HTERT RPE-1 (cell line): ENCODE measurements around the gene MCC.

Source experiments
- in situ Hi-C: fragments of 300-500 bp; cut with MboI; formaldehyde crosslinking; loops from 4 replicates; pipeline ENCODE4 v1.14.3; 2020; ENCODE audit warnings: low sequenced_read_pairs

The MCC gene

DNA sequence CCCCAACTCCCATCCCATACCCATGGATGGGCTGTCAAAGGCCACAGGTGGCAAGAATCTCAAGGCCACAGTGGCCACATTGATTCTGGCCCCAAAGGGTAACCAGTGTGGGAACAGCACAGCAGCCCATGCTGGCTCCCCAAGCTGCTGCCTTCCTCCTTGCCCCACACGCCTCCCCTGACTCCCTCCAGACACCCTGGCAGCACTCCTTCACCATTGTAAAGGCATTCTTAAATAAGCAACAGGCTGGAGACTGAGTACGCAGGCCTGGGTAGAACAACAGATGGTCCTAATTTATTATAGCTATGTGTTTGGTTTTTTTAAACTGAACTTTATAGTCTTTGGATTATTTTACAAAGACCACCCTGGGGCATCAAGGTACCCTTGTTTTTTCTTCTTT, 212.3 kb downstream of the MCC start:
- in situ Hi-C loops = no loop called here

DNA sequence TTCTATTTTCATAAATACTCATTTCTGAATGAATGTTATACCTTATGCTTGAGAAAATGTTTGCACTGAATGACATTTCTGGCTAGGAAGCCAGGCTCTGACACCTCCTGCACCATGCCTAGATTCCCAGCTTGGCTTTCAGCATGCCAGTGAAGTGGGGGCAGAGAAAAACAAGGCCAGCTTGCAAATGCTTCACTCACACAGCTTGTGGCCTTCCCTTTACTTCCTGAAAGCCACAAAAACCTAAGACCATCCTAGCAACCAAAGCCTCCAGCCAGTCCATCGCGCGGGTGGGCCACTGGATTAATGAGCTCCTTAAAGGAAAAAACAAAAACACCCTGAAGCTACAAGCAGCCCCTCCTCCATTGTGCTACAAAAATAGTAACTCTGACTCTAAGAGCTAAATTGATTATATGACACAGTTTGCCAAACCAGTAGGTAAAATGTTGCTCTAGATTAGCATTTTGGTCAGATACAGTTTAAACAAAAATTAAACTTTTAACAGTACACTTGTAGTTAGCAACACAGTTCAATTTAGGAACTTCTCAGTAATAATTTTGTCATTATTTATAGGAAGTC, 213.3 kb downstream of the MCC start:
- in situ Hi-C loops = no loop called here

DNA sequence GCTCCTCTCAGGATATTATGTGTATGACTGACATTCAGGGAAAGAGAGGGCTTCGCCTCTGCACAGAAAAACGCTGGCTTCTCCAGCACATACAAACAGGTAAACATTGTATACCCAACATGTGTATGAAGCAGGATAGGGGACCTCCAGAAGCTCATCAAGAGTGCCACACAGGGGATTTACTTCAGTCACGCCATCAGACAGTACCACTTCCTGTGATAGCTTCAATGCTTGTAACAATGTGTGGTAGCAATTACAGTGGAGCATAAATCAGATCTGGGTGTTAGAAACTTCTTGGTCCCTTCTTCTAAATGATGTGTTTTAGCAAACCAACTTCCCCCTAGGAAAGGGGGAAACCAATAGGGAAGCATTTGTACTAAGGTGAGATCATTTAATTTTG, 214.3 kb downstream of the MCC start:
- in situ Hi-C loops = no loop called here

DNA sequence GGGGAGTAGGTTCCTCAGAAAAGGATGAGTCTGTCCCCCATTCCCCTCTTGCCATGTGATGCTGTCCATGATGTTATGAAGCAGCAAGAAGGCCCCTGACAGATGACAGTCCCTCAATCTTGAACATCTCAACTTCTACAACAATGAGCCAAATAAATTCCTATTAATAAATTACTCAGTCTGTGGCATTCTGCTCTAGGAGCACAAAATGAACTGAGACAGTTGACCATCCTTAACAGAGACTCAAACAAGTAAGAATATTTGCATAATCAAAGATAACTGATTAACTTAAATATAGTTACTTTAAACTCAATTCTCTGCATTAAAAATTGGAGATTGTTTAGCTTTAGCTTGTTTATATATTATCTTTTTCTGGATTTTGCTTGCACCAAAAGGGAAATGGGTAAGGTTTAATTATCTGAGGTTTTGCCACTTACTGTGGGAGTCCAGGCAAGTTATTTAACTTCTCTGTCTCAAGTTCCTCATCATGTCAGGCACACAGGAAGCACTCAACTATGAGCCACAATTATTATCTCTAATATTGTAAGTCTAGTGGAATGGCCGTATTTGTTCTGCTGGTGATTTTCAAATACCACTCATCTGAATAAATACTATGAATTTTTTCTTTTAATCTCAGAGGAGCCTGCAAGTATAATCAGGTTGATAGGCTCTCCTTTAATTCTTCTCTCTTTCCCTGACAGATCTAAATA, 216.4 kb downstream of the MCC start:
- in situ Hi-C loops = no loop called here

DNA sequence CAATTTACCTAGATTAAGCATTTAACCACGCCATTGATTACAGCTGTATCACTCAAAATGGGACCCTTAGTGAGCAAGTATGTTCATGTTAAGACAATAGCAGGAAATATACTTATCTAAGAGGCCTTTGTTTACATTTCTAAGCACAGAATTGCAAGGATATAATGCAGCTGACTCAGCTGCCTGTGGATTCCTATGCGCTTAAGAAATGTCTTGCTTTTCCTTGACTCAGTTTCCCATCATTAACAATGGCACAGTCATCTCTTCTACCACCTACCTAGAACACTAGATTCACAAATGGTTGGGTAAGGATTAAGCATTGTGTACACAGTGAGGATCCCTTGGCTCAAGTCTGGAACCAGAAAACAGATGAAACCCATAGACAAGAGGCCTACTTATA, 217.2 kb downstream of the MCC start:
- in situ Hi-C loops = no loop called here

DNA sequence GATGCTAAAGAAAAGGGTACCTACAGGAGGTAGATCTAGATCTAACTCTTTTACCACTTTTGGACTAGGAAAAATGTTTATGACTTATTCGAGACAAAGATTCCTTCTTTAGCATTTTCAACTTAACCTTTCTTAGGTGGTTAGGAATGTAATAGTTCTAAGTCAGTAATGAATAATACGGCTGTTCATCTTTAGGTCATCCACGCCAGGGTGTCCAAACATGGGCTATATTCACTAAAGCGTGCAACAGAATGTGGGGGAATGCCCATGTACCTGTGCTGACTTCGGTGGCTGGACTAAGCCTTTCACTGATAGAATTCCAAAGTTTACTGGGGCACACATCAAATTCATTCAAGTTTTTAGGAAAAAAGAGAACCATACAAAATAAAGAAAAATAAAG, 218.2 kb downstream of the MCC start:
- in situ Hi-C loops = no loop called here

DNA sequence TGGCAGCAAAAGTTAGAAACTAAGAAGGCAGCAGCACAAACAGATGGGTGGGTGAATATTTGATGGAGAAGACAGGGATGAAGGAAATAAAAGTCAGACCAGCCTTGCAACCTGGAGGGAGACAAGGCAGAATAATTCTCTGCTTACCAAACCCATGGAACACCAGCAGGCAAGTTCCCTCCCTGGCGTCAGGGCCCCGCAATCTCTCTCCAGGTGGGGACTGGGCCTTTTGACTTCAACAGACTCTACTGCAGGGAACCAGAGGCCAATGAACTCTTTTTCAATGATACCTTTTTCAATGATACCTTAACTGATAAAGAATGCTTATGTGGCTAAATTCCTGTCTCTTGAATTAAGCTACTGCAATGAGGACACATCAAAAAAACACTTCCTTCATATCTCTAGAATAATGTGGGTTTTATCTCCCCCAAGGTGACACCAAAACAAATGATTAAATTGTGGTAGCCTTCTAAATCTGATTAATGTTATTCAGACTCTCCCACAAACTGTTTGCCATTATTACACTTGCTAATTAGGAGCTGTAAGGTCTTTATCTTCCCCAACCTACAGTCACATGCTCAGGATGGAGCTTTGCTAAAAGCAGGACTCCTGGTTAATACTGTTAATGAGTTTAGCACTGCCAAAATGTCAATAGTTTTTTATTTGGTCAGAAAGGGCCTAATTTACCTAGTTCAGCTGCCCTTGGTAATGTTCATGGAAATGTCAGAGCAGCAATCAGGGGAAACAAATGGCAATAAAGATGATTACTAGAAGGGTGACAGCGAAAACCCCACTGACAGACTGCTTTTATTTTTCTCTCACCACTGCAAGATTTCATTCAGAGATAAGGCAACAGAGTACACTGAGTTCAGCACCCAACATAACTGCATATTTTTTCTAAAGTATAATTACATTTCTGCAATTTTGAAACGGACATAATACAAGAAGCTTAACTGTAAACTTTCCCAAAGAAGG, 218.9 kb downstream of the MCC start:
- in situ Hi-C loops = no loop called here

DNA sequence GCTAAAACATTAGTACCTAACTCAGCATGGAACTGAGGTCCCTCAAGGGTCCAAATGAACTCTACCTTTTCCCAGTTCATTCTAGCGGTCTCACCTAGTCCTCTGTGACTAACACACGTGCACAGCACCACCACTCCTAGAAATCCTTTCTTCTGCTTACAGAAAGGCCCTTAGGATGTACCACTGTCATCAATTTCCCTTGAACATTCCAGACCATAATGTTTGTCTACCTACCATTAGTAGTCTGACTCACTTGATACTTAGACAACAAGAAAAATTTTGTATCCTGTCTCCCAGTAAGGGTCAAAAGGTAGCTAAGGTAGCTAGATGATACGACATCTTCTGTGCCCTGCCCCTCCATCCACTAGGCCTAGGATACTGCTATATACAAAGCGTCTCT, 220.0 kb downstream of the MCC start:
- in situ Hi-C loops = no loop called here

DNA sequence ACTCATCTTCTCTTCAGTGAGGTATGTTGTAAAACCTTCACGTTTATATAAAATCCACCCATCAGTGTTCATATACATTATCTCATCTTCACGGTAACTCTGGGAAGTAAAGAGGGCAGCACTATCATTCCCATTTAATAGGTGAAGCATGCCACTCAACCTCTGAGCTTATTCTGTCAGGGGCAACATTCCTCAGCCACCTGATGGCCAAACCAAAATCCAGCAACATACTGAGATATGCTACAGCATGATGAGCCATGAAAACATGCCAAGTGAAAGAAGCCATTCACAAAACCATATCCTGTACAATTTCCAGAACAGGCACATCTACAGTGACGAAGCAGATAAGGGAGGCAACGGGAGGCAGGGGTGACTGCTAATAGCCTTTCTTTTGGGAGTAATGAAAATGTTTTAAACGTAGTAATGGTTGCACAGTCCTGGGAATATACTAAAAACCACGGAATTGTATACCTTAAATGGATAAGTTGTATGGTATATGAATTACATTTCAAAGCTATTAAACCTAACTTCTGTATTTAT, 220.8 kb downstream of the MCC start:
- in situ Hi-C loops = no loop called here

DNA sequence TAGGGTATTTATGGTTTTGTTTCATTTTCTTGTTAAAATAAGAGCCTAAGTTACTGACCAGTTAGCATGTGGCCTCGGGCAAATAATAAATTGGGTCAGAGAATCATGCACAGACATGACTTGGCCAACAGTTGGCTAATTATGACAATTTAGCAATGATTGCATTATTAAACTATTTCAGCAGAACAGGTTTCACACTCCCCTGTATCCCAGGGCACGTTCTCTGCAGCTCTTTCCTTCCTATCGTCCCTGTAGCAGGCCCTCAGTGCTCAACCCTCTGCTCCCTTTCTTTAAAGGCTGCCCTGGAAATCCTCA, 221.4 kb downstream of the MCC start:
- in situ Hi-C loops = no loop called here

DNA sequence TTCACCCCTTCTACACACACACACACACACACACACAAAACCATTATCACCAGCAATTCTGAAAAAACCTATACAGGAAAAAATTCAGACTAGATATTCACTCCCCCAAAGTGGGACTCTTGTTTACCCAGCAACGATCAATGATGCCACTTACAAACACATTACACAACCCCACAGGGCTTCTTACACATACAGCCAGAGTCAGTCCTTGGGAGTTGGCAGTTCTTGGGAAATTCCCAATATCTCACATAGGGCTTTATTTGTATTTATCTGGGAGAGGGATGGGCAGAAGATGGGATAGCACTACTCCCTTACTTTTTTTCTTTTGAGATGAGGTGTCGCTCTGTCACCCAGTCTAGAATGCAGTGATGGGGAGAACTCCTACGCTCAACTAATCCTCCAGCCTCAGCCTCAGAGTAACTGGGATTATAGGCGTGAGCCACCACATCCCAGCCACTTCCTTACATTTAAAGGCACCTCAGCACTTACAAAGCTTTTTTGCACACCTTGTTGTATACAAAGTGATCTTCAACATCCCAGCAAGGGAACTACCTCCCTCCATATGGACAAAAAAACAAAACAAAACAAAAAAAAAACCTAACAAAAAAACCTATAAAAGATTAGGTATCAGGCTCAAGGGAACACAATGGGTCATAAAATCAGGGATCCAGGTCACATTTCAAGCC, 221.9 kb downstream of the MCC start:
- in situ Hi-C loops = no loop called here

DNA sequence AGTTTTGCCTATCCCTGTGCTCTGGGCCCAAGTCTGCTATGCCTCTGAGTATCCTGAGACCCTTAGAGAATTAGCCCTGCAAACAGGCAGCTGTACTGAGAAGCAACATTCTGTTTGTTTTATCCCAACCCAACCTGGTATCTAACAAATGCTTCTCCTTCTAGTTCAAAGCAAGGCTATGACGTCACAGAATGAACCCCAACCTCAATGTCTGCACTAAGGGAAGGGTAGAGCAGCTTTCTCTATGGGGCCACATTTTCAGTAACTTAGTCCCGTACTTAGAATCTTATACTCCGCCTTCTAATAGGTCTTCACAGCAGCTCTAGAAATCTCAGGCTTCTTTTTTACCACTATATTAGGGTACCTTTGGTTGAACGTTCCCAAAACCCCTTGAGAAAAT, 223.1 kb downstream of the MCC start:
- in situ Hi-C loops = no loop called here

DNA sequence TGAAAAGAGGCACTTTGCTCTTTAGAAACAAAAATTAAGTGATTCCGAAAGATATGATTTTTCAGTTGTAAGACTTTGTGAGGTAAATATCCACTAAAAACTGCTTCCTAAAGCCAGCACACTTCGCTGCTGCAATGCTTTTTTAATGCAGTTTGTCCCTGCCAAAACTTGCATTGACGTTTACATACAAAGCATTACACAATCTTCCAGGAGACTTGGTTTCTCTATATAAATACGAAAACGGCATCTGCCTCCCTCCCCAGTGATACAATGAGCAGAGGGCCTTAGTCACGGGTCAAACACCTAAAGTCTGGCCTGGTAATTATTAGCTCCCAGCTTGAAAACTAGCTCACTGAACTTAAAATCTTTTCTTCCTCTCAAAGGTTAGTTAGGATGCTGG, 224.2 kb downstream of the MCC start:
- in situ Hi-C loops = no loop called here

DNA sequence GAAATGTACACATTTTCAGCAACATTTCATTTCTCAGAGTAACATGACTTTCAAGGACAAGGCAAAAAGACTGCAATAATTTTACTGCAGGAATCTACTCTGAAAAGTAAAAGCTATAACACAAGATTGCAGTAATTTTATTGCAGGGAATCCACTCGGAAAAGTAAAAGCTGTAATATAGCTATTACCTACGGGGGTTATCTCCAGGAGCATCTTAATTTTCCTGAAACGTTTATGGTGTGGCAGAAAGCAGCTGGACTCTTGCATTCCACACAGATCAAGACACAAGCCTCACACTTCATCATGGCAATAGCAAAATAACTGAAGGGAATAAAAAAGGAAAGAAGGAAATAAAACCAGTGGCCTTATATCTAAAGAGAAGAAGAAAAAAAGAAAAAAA, 224.7 kb downstream of the MCC start:
- in situ Hi-C loops = no loop called here

DNA sequence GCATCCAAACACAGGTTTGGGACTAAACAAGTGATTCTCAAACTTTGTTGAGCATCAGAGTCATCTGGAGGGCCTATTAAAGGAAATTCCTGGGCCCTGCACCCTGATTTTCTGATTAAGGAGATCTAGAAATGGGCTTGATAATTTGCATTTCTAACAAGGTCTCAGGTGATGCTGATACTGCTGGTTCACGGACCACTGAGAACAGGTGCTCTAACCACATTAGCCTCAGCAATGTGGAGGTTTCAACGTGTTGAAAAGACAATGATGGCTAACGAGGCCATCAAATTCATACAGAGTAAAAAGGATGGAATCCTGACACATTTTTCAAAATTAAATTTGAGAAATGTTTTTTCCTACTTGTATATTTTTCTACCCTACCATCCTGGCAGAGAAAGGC, 225.6 kb downstream of the MCC start:
- in situ Hi-C loops = no loop called here

DNA sequence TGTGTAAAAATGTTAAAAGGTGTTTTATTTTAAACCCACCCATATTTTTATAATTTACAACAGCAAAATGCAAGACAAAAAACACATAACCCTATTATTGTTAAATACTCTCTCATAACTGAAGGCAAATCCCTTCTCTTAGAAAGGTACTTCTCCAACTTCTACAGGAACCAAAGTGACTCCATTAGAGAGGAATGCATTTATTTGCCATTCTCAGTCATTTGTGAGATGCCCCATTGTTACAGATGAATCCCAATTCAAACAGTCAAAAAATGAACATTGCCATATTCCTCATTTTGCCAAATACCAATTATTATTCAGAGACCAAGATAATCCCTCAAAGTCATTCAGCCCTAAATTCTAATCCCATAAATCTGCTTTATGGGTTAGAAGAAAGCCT, 229.2 kb downstream of the MCC start:
- in situ Hi-C loops = no loop called here

DNA sequence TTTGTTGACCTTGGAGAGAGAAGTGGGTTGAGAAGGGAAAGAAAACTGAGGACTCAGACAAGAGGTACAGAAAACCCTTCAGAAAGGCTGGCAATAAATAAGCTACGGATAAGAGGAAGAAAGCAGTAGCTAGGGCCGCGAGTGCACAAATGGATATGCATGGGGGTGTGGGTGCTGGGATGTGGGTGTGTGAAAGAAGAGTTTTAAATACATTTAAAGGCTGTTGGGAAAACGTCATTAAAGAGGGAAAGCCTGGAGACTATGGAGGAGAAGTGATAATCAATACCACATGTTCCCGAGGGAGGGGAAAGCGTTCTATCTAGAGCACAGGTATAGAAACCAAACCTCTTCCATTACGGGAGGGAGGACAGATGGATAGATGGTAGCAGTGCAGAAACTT, 230.7 kb downstream of the MCC start:
- in situ Hi-C loops = no loop called here

DNA sequence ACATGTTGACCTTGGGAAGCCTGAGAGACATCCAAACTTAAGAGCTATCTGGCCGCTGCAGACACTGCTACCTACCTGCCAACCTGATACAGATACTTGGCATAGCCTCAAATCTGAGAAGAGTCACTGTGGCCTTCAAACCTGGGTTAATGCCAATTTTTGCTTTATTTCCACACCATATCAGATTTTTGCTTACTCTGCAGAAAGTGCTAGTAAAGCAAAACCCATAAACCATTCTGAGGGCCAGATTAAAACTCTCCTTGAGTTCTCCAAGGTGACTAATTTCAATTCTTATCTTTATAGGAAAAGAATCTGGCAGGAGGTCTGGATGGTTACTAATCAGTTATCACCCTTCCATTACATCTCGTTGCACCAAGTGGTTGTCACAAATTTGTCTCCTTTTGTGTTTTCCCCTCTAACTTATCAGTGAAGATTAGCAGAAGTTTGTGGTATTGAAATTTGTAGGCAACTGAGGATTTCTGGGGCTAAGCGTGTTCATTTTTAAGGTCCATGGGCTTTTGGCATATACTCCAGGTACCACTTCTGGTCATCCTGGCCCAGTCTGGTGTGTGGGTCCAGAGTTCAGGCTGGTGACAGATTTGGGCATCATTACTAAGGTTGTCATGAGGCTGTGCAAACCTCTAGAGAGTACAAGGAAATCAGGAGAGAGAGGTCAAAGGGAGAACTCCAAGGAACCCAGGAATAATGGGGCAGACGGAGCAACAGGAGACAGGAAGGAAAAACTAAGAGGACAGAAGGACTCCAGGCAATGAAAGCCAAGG, 231.4 kb downstream of the MCC start:
- in situ Hi-C loops = no loop called here

DNA sequence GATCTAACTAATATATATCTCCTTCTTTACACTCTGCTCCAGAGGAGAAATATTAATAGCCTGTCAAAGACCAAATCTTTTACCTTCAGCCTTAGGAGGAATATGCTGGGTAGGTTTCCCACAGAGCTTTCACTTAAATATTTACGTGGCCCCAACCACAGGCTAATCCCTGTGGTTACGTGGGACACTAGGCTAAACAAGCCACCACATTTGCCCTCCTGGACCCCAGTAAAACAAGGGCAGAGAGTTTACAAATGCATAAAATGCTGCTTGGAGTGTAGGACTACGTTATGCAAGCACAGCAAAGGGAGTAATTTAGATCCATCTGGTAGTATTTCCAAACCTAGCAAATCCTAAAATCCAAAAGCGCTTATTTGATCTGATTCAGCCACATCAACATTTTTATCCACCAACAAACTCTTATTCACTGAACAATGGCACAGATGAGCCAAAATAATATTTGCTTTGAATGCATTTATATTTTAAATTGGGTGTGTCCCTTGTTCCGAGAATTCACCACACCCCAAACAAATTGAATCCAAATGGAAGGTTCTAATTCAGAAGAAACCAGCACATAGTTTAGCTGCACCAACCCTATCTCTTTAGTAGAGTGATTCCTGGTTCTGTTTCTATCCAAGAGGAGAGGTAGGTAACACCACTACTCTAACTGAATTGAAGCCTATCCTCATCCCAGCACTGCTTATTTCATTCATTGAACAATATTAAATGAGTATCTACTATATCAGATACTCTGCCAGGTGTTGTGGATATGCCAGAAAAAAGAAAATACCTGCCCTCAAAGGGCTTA, 232.5 kb downstream of the MCC start:
- in situ Hi-C loops = no loop called here

DNA sequence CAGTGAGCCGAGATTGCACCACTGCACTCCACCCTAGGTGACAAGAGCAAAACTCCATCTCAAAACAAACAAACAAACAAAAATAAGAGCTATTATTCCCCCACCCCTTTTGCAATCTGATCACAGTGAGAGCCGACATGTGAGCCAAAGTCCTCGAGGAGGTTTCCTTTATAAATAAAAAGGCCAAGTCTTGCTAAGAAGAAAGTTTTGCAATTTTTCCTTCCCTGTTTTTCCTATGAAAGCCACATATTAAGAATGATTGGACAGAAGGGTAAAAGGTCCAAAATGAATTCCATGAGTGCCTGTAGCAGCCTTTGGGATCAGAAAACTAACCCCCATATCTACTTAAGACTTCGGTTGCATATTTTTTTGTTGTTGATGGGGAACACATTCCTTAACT, 233.1 kb downstream of the MCC start:
- in situ Hi-C loops = no loop called here
